ENCODE data around the gene NUP43.

Gene NUP43

DNA sequence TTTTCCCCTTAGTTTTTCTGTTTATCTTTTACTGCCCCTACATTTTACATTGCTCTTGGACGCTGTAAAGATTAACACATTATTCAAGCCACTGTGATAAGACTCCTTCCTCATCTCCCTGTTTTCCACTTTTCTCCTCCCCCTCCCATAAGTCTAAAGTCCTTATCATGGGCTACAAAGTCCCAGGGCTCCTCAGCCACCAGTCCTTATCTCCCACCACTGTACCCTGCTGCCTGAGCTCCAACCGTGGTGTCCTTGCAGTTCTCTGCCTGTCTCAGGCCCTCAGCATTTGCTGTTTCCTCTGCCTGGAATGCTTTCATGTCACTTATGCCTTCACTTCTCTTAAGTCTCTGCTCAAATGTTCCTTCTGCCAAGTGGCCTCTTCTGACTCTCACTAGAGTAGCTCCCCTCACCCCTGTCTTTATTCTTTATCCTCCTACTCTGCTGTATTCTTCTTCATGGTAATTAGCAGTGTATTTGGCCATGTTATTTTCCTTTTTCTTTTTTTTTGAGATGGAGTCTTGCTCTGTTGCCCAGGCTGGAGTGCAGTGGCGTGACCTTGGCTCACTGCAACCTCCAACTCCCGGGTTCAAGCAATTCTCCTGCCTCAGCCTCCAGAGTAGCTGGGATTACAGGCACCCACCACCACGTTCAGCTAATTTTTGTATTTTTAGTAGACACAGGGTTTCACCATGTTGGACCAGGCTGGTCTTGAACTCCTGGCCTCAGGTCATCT is 17.7 kb downstream of the NUP43 start:
- peaks cover 94% of the 10 kb centered on the region for H3K36me3 ChIP-seq (ENCODE audit: insufficient read depth, low read length)

DNA sequence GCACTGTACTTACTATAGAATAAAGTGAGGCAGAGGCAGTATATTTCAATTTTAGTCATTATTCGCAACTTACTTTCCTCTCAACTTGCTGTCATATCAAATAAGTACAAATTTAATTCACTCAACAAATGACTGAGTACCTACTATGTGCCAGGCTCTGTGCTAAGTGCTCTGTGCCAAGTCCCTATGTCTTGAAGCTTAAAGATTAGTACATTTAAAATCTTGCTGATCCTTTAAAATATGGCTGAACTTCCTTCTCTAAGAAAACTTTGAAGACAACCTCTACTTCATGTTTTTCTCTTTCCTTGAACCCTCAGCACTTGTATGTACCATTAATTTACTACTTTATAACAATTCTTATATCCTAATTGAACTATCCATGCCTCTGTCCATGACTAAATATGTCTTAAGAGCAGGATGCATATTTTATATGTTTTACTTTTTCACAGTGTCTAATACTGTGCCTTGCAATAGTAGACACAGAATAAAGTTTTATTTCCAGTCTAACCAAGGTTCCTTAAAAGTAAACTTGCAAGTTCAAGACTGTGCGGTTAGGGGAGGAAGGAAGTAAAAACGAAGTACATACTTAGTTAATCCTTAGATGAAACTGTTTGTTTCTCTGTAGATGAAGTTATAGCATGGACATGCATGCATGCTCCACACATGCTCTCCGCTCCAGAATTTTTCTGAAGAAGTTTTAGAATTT is 18.4 kb downstream of the NUP43 start:
- no peaks in the 10 kb centered on the region for H3K9me3 ChIP-seq (ENCODE audit: insufficient read depth, low read length, severe bottlenecking)
- no peaks in the 10 kb centered on the region for H3K27me3 ChIP-seq (ENCODE audit: insufficient read depth, low read length, poor library complexity)
- no peak overlapping the region for H3K4me3 ChIP-seq (ENCODE audit: low read depth in 1 of 2, low read length in 2 of 2)
- TF ChIP-seq EZH2 (IDR thresholded peaks at IDR 0.05; ENCODE audit: borderline replicate concordance, low read depth, low read length, severe bottlenecking) = no peak
- TF ChIP-seq, protein P1, sequence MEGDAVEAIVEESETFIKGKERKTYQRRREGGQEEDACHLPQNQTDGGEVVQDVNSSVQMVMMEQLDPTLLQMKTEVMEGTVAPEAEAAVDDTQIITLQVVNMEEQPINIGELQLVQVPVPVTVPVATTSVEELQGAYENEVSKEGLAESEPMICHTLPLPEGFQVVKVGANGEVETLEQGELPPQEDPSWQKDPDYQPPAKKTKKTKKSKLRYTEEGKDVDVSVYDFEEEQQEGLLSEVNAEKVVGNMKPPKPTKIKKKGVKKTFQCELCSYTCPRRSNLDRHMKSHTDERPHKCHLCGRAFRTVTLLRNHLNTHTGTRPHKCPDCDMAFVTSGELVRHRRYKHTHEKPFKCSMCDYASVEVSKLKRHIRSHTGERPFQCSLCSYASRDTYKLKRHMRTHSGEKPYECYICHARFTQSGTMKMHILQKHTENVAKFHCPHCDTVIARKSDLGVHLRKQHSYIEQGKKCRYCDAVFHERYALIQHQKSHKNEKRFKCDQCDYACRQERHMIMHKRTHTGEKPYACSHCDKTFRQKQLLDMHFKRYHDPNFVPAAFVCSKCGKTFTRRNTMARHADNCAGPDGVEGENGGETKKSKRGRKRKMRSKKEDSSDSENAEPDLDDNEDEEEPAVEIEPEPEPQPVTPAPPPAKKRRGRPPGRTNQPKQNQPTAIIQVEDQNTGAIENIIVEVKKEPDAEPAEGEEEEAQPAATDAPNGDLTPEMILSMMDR (IDR thresholded peaks at IDR 0.05; ENCODE audit: borderline replicate concordance, extremely low read depth, low read length, poor library complexity, severe bottlenecking) = no peak
- H3K79me2 ChIP-seq (ENCODE audit: insufficient read depth, low read length) = no peaks in the 10 kb centered on the region
- no peak overlapping the region for H3K9ac ChIP-seq (ENCODE audit: low read depth, low read length)
- ATAC-seq (ENCODE audit: insufficient read depth, low read depth) (no peak), DNase-seq (no peak)
- H4K20me1 ChIP-seq (ENCODE audit: insufficient read depth, low read length) = no peaks in the 10 kb centered on the region
- no peak overlapping the region for H3K4me2 ChIP-seq (ENCODE audit: insufficient read depth, low read length)
- no peaks in the 10 kb centered on the region for H3K4me1 ChIP-seq (ENCODE audit: insufficient read depth, low read length)
- H2AFZ ChIP-seq (ENCODE audit: low read depth, low read length) = no peak overlapping the region
- peaks cover 94% of the 10 kb centered on the region for H3K36me3 ChIP-seq (ENCODE audit: insufficient read depth, low read length)
- H3K27ac ChIP-seq (ENCODE audit: low read length) = no peak overlapping the region

More for the DNA sequence above, 17.7 kb downstream of the NUP43 start:
- no peak for ATAC-seq (ENCODE audit: insufficient read depth, low read depth)
- Histone ChIP-seq H3K79me2 (ENCODE audit: insufficient read depth, low read length) (no peaks in the 10 kb centered on the region), H3K27me3 (ENCODE audit: insufficient read depth, low read length, poor library complexity) (no peaks in the 10 kb centered on the region), H3K27ac (ENCODE audit: low read length) (no peak overlapping the region), H3K9ac (ENCODE audit: low read depth, low read length) (no peak overlapping the region), H2AFZ (ENCODE audit: low read depth, low read length) (no peak overlapping the region), H4K20me1 (ENCODE audit: insufficient read depth, low read length) (no peaks in the 10 kb centered on the region), H3K4me3 (ENCODE audit: low read depth in 1 of 2, low read length in 2 of 2) (no peak overlapping the region), H3K4me2 (ENCODE audit: insufficient read depth, low read length) (no peak overlapping the region), H3K4me1 (ENCODE audit: insufficient read depth, low read length) (no peaks in the 10 kb centered on the region), H3K9me3 (ENCODE audit: insufficient read depth, low read length, severe bottlenecking) (no peaks in the 10 kb centered on the region)
- no peak for TF ChIP-seq EZH2 (IDR thresholded peaks at IDR 0.05; ENCODE audit: borderline replicate concordance, low read depth, low read length, severe bottlenecking)
- TF ChIP-seq, protein P1 (IDR thresholded peaks at IDR 0.05; ENCODE audit: borderline replicate concordance, extremely low read depth, low read length, poor library complexity, severe bottlenecking) = no peak
- DNase-seq = no peak

DNA sequence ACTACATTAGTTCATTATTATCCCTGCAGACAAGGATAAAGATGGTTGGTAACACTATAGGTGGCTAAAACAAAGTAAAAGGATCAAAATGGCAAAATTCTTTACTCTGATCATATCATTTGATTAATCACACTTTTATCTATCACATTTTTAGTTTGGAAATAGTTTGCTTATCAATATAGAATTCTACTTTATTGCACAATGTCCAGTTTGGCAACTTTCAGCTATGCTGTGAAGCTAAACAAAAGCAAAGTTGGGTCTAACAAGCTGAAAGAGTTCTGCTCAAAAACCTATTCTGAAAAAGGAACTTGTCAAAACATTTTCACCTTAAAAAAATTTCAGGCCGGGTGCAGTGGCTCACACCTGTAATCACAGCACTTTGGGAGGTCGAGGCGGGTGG is 20.5 kb downstream of the NUP43 start:
- Histone ChIP-seq H3K27ac (ENCODE audit: low read length) (no peak overlapping the region), H4K20me1 (ENCODE audit: insufficient read depth, low read length) (no peaks in the 10 kb centered on the region), H3K4me1 (ENCODE audit: insufficient read depth, low read length) (no peaks in the 10 kb centered on the region), H3K9me3 (ENCODE audit: insufficient read depth, low read length, severe bottlenecking) (no peaks in the 10 kb centered on the region), H3K36me3 (ENCODE audit: insufficient read depth, low read length) (peaks cover 79% of the 10 kb centered on the region), H3K27me3 (ENCODE audit: insufficient read depth, low read length, poor library complexity) (no peaks in the 10 kb centered on the region), H2AFZ (ENCODE audit: low read depth, low read length) (no peak overlapping the region), H3K79me2 (ENCODE audit: insufficient read depth, low read length) (no peaks in the 10 kb centered on the region), H3K4me3 (ENCODE audit: low read depth in 1 of 2, low read length in 2 of 2) (no peak overlapping the region), H3K9ac (ENCODE audit: low read depth, low read length) (no peak overlapping the region), H3K4me2 (ENCODE audit: insufficient read depth, low read length) (no peak overlapping the region)
- no peak for ATAC-seq (ENCODE audit: insufficient read depth, low read depth)
- DNase-seq = no peak
- TF ChIP-seq, protein P1 (IDR thresholded peaks at IDR 0.05; ENCODE audit: borderline replicate concordance, extremely low read depth, low read length, poor library complexity, severe bottlenecking) = no peak
- no peak for TF ChIP-seq EZH2 (IDR thresholded peaks at IDR 0.05; ENCODE audit: borderline replicate concordance, low read depth, low read length, severe bottlenecking)

Data from DND-41 (cell line).